Keratinocyte (primary cell): ENCODE data around the gene MTHFD1L. TPM values are rescaled to one million over a fixed set of nuclear protein-coding genes. Genes with fewer than 3 reads are reported as not detected.

ENCODE experiments used
- DNase-seq: peaks from one replicate; pipeline ENCODE4 v3.0.0-alpha.2; 2011; ENCODE audit warnings: low read depth, missing footprints, low spot score
- FAIRE-seq: peaks from 2 replicates; lab custom pipeline; 2011; peaks lifted over from hg19 to GRCh38; lab: Jason Lieb, UNC
- H2AFZ ChIP-seq: 2 replicates; pipeline ENCODE4 v1.6.0; 2012; ENCODE audit warnings: low read length, control low read depth, inconsistent platforms; ENCODE audit not compliant: control insufficient read depth
- H3K27ac ChIP-seq: 2 replicates; pipeline ENCODE4 v1.5.1; 2011; ENCODE audit warnings: low read length; ENCODE audit not compliant: control insufficient read depth, insufficient read depth
- H3K27me3 ChIP-seq: 3 replicates; pipeline ENCODE4 v1.6.0; 2011; ENCODE audit warnings: low read length; ENCODE audit not compliant: control insufficient read depth, insufficient read depth; ENCODE audit errors: extremely low read depth
- H3K36me3 ChIP-seq, 2 experiments: 2 replicates in 1 of 2; 3 replicates in 1 of 2; pipeline ENCODE4 v1.5.1; 2011; ENCODE audit warnings: low read length in 2 of 2, mild to moderate bottlenecking in 1 of 2; ENCODE audit not compliant: control insufficient read depth in 2 of 2, insufficient read depth in 2 of 2; ENCODE audit errors: extremely low read depth in 1 of 2
- H3K4me1 ChIP-seq: 3 replicates; pipeline ENCODE4 v1.5.1; 2011; ENCODE audit warnings: low read length; ENCODE audit not compliant: control insufficient read depth, insufficient read depth; ENCODE audit errors: extremely low read depth
- H3K4me2 ChIP-seq: 3 replicates; pipeline ENCODE4 v1.6.0; 2011; ENCODE audit warnings: low read depth, low read length; ENCODE audit not compliant: control insufficient read depth, insufficient read depth; ENCODE audit errors: extremely low read depth
- H3K4me3 ChIP-seq, 3 experiments: fragments of 200-600 bp in 1 of 3; sonication (generic) in 1 of 3; 2 replicates in 2 of 3; 3 replicates in 1 of 3; pipeline ENCODE4 v1.5.1; 2011 to 2016; ENCODE audit warnings: low read length in 3 of 3, mild to moderate bottlenecking in 3 of 3, control low read depth in 2 of 3, inconsistent platforms in 1 of 3, low read depth in 1 of 3, mixed read lengths in 1 of 3, mixed run types in 1 of 3, moderate library complexity in 1 of 3; ENCODE audit not compliant: control insufficient read depth in 2 of 3, insufficient read depth in 2 of 3; ENCODE audit errors: extremely low read depth in 1 of 3
- H3K79me2 ChIP-seq: 2 replicates; pipeline ENCODE4 v1.6.0; 2012; ENCODE audit warnings: low read length; ENCODE audit not compliant: control insufficient read depth, insufficient read depth
- H3K9ac ChIP-seq: 3 replicates; pipeline ENCODE4 v1.6.0; 2011; ENCODE audit warnings: low read length; ENCODE audit not compliant: control insufficient read depth, insufficient read depth; ENCODE audit errors: extremely low read depth
- H3K9me1 ChIP-seq: 3 replicates; pipeline ENCODE4 v1.6.0; 2011; ENCODE audit warnings: low read length; ENCODE audit not compliant: control insufficient read depth, insufficient read depth; ENCODE audit errors: extremely low read depth
- H3K9me3 ChIP-seq: 2 replicates; pipeline ENCODE4 v1.5.1; 2012; ENCODE audit warnings: low read depth, low read length; ENCODE audit not compliant: control insufficient read depth
- H4K20me1 ChIP-seq: 3 replicates; pipeline ENCODE4 v1.6.0; 2011; ENCODE audit warnings: low read length; ENCODE audit not compliant: control insufficient read depth, insufficient read depth; ENCODE audit errors: extremely low read depth
- CTCF ChIP-seq, 3 experiments: IDR thresholded peaks in 1 of 3; conservative IDR thresholded peaks in 1 of 3; optimal IDR thresholded peaks in 1 of 3; 2 replicates in 2 of 3; 3 replicates in 1 of 3; pipeline versions ENCODE3 to v1.5.1; 2011; ENCODE audit warnings: low read length in 3 of 3, mild to moderate bottlenecking in 3 of 3, moderate library complexity in 2 of 3, control low read depth in 1 of 3, inconsistent platforms in 1 of 3; ENCODE audit not compliant: insufficient read depth in 2 of 3; ENCODE audit errors: extremely low read depth in 1 of 3
- EZH2 ChIP-seq: IDR thresholded peaks from one replicate; pipeline ENCODE4 v1.6.1; 2012; ENCODE audit warnings: inconsistent platforms, mild to moderate bottlenecking, low read length, moderate library complexity
- dilution Hi-C: fragments of 300-500 bp; cut with MboI; formaldehyde crosslinking; loops from one replicate; pipeline ENCODE4 v1.7.0; 2020; ENCODE audit warnings: low sequenced_read_pairs; ENCODE audit not compliant: extremely low pct_ligation_motif_present
- polyA plus RNA-seq, 5 experiments: library from polyadenylated mRNA; depleted of rRNA in 3 of 5; stranded (reverse) in 3 of 5; stranded (forward) in 1 of 5; unstranded in 1 of 5; fragments of >200 nt; gene quantifications; 1 replicate in 1 of 5; 2 replicates in 3 of 5; 3 replicates in 1 of 5; pipeline versions ENCODE4 v1.2.1 to v1.2.3, GENCODE V29; 2011 to 2012; ENCODE audit warnings: missing spikeins in 2 of 5, low read depth in 1 of 5, low replicate concordance in 1 of 5

The MTHFD1L gene
- polyA plus RNA-seq, 1 donor (not counting 4 experiments of a cell fraction or from before 2014, with no cell fraction given): 38.0 TPM

GRCh38 chr6:150966786-150967185 is 101.3 kb downstream of the MTHFD1L start:
- dilution Hi-C loops: no loop called here
- Histone ChIP-seq H3K36me3 (peaks cover 2 to 12% of the 10 kb centered on the region in 2 experiments), H3K79me2 (no peaks in the 10 kb centered on the region), H3K9me1 (no peaks in the 10 kb centered on the region), H3K9me3 (no peaks in the 10 kb centered on the region), H3K9ac (no peak overlapping the region), H3K27me3 (no peaks in the 10 kb centered on the region), H3K4me1 (no peaks in the 10 kb centered on the region), H2AFZ (no peak overlapping the region), H3K27ac (no peak overlapping the region), H3K4me2 (no peak overlapping the region), H4K20me1 (no peaks in the 10 kb centered on the region), H3K4me3 (no peak overlapping the region)
- DNase-seq (no peak), FAIRE-seq (no peak)
- no peak for TF ChIP-seq EZH2
- TF ChIP-seq CTCF (optimal IDR thresholded peaks at IDR 0.05 in 1 of 3, IDR thresholded peaks at IDR 0.05 in 1 of 3, conservative IDR thresholded peaks at IDR 0.05 in 1 of 3; ENCODE audit: extremely low read depth in 1 of 3, insufficient read depth in 2 of 3, low read length in 3 of 3): no peak

GRCh38 chr6:150967381-150967780 is 101.9 kb downstream of the MTHFD1L start:
- no peak for FAIRE-seq
- Histone ChIP-seq H3K4me3 (no peak overlapping the region), H3K36me3 (peaks cover 3 to 12% of the 10 kb centered on the region in 2 experiments), H3K27me3 (no peaks in the 10 kb centered on the region), H3K4me2 (no peak overlapping the region), H4K20me1 (no peaks in the 10 kb centered on the region), H3K9me1 (no peaks in the 10 kb centered on the region), H3K9ac (no peak overlapping the region), H3K4me1 (no peaks in the 10 kb centered on the region), H3K27ac (no peak overlapping the region), H3K79me2 (no peaks in the 10 kb centered on the region), H3K9me3 (no peaks in the 10 kb centered on the region), H2AFZ (no peak overlapping the region)
- DNase-seq: no peak
- dilution Hi-C loops: no loop called here
- TF ChIP-seq EZH2: no peak
- no peak for TF ChIP-seq CTCF (optimal IDR thresholded peaks at IDR 0.05 in 1 of 3, IDR thresholded peaks at IDR 0.05 in 1 of 3, conservative IDR thresholded peaks at IDR 0.05 in 1 of 3; ENCODE audit: extremely low read depth in 1 of 3, insufficient read depth in 2 of 3, low read length in 3 of 3)
